K562 (cell line): ENCODE data around the gene SAP130. TPM values are rescaled to one million over a fixed set of nuclear protein-coding genes. Genes with fewer than 3 reads are reported as not detected.
A peak's percentile ranks its signal among the peaks of the same experiment; 100 is the strongest.

ENCODE experiments used
- HSF4 ChIP-seq: fragments of 250-450 bp; sonication (Bioruptor Pico); IDR thresholded peaks from 2 replicates; pipeline ENCODE4 v2.1.2; 2022; ENCODE audit warnings: mild to moderate bottlenecking, moderate library complexity, borderline replicate concordance
- YY1 ChIP-seq, 3 experiments: IDR thresholded peaks; 2 replicates each; pipeline ENCODE4 v1.6.1; 2011; ENCODE audit warnings: low read length in 2 of 3, mild to moderate bottlenecking in 2 of 3, moderate library complexity in 2 of 3, borderline replicate concordance in 1 of 3, control low read depth in 1 of 3, low read depth in 1 of 3; ENCODE audit not compliant: insufficient read depth in 3 of 3, insufficient replicate concordance in 2 of 3, control insufficient read depth in 1 of 3, insufficient read length in 1 of 3; ENCODE audit errors: extremely low read depth in 1 of 3
- polyA plus RNA-seq, 8 experiments: library from polyadenylated mRNA; depleted of rRNA in 4 of 8; stranded (reverse) in 5 of 8; unstranded in 3 of 8; fragments of >200 nt; fragmentation: Nextera tagmentation in 2 of 8; fragmentation: Illumina TruSeq in 1 of 8; extraction: Ambion mirVana in 2 of 8; extraction: Trizol in 1 of 8; gene quantifications; 2 replicates each; pipeline versions ENCODE4 v1.2.1 to v1.2.3, GENCODE V29; 2011 to 2014; ENCODE audit warnings: inconsistent platforms in 1 of 8, missing spikeins in 1 of 8
- total RNA-seq, 7 experiments: library from RNA; depleted of rRNA in 6 of 7; stranded (reverse); fragments of >200 nt in 6 of 7; fragmentation: Illumina TruSeq in 2 of 7; extraction: Trizol in 2 of 7; gene quantifications; 2 replicates each; pipeline versions ENCODE4 v1.2.1 to v1.2.3, GENCODE V29; 2011 to 2021; ENCODE audit warnings: low replicate concordance in 1 of 7
- TF ChIP-seq, protein P1 (sequence below), 2 experiments: fragments of 450-650 bp in 1 of 2; sonication (generic) in 1 of 2; formaldehyde crosslinking in 1 of 2; IDR thresholded peaks; 2 replicates each; pipeline versions ENCODE4 v1.7.1 to v1.9.0; 2016 to 2022; ENCODE audit warnings: inconsistent platforms in 1 of 2, mild to moderate bottlenecking in 1 of 2, missing genetic modification reagents in 1 of 2
- TF ChIP-seq, protein P2 (sequence below), 2 experiments: fragments of 450-650 bp; IDR thresholded peaks; 2 replicates each; pipeline ENCODE4 v1.6.1; 2016; ENCODE audit warnings: mild to moderate bottlenecking in 2 of 2, borderline replicate concordance in 1 of 2, low read depth in 1 of 2, moderate library complexity in 1 of 2
- TF ChIP-seq, protein P3 (sequence below): fragments of 250-450 bp; sonication (Bioruptor Pico); IDR thresholded peaks from 2 replicates; pipeline ENCODE4 v1.4.0; 2020

SAP130 gene
- total and polyA plus RNA-seq, 9 of the 15 experiments (the other 6 are each of a cell fraction or from before 2014, with no cell fraction given), result 4.5 to 33.4 (median 7.4) TPM

DNA sequence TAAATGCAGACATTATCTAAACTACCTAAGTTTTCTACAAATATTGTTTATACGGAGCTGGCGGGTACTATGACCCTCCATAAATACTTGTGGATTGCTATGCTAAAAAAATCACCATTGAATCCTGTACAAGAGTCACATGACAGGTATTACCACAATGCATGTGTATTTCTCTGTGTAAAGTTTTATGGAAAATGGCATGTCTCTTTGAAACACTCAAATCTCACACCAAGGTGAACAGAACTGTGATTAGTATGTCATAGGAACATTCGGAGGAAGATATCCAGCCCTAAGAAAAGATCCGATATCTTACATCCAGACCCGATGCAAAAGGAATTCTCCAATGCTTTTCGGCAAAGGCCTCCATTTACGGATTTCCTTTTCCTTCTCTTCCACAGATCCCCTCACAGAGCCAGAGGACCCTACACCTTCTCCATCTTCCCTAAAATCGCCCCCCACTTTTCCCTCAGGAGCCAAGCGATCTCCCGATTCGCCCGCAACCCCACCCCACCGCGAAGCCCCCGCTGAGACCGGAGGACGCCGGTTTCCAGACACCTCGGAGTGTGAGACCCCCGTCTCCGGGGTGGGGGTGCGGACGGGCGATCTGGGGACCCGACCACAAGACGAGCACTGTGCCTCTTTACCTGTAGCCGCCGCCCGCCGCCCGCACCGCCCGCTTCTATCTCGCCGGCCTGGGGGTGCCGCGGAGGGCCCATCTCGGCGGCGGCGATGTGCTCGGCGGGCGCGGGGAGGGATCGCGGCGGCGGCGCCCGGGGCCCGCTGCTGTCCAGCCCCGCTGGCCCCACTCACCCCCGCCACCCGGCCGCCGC lies 1.2 kb downstream of the SAP130 start (continued):
- TF ChIP-seq, protein P1, sequence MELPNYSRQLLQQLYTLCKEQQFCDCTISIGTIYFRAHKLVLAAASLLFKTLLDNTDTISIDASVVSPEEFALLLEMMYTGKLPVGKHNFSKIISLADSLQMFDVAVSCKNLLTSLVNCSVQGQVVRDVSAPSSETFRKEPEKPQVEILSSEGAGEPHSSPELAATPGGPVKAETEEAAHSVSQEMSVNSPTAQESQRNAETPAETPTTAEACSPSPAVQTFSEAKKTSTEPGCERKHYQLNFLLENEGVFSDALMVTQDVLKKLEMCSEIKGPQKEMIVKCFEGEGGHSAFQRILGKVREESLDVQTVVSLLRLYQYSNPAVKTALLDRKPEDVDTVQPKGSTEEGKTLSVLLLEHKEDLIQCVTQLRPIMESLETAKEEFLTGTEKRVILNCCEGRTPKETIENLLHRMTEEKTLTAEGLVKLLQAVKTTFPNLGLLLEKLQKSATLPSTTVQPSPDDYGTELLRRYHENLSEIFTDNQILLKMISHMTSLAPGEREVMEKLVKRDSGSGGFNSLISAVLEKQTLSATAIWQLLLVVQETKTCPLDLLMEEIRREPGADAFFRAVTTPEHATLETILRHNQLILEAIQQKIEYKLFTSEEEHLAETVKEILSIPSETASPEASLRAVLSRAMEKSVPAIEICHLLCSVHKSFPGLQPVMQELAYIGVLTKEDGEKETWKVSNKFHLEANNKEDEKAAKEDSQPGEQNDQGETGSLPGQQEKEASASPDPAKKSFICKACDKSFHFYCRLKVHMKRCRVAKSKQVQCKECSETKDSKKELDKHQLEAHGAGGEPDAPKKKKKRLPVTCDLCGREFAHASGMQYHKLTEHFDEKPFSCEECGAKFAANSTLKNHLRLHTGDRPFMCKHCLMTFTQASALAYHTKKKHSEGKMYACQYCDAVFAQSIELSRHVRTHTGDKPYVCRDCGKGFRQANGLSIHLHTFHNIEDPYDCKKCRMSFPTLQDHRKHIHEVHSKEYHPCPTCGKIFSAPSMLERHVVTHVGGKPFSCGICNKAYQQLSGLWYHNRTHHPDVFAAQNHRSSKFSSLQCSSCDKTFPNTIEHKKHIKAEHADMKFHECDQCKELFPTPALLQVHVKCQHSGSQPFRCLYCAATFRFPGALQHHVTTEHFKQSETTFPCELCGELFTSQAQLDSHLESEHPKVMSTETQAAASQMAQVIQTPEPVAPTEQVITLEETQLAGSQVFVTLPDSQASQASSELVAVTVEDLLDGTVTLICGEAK (IDR thresholded peaks at IDR 0.05), result peak; percentile 53; the same call in 1 of the 2 replicates
- TF ChIP-seq, protein P1 (CRISPR knock-in tag; IDR thresholded peaks at IDR 0.05), result no peak
- TF ChIP-seq YY1 (IDR thresholded peaks at IDR 0.05; ENCODE audit: borderline replicate concordance in 1 of 3, control insufficient read depth in 1 of 3, extremely low read depth in 1 of 3, insufficient read depth in 3 of 3, insufficient read length in 1 of 3, insufficient replicate concordance in 2 of 3, low read depth in 1 of 3, low read length in 2 of 3) (no peak), HSF4 (CRISPR knock-in tag) (no peak)
- TF ChIP-seq, protein P2, sequence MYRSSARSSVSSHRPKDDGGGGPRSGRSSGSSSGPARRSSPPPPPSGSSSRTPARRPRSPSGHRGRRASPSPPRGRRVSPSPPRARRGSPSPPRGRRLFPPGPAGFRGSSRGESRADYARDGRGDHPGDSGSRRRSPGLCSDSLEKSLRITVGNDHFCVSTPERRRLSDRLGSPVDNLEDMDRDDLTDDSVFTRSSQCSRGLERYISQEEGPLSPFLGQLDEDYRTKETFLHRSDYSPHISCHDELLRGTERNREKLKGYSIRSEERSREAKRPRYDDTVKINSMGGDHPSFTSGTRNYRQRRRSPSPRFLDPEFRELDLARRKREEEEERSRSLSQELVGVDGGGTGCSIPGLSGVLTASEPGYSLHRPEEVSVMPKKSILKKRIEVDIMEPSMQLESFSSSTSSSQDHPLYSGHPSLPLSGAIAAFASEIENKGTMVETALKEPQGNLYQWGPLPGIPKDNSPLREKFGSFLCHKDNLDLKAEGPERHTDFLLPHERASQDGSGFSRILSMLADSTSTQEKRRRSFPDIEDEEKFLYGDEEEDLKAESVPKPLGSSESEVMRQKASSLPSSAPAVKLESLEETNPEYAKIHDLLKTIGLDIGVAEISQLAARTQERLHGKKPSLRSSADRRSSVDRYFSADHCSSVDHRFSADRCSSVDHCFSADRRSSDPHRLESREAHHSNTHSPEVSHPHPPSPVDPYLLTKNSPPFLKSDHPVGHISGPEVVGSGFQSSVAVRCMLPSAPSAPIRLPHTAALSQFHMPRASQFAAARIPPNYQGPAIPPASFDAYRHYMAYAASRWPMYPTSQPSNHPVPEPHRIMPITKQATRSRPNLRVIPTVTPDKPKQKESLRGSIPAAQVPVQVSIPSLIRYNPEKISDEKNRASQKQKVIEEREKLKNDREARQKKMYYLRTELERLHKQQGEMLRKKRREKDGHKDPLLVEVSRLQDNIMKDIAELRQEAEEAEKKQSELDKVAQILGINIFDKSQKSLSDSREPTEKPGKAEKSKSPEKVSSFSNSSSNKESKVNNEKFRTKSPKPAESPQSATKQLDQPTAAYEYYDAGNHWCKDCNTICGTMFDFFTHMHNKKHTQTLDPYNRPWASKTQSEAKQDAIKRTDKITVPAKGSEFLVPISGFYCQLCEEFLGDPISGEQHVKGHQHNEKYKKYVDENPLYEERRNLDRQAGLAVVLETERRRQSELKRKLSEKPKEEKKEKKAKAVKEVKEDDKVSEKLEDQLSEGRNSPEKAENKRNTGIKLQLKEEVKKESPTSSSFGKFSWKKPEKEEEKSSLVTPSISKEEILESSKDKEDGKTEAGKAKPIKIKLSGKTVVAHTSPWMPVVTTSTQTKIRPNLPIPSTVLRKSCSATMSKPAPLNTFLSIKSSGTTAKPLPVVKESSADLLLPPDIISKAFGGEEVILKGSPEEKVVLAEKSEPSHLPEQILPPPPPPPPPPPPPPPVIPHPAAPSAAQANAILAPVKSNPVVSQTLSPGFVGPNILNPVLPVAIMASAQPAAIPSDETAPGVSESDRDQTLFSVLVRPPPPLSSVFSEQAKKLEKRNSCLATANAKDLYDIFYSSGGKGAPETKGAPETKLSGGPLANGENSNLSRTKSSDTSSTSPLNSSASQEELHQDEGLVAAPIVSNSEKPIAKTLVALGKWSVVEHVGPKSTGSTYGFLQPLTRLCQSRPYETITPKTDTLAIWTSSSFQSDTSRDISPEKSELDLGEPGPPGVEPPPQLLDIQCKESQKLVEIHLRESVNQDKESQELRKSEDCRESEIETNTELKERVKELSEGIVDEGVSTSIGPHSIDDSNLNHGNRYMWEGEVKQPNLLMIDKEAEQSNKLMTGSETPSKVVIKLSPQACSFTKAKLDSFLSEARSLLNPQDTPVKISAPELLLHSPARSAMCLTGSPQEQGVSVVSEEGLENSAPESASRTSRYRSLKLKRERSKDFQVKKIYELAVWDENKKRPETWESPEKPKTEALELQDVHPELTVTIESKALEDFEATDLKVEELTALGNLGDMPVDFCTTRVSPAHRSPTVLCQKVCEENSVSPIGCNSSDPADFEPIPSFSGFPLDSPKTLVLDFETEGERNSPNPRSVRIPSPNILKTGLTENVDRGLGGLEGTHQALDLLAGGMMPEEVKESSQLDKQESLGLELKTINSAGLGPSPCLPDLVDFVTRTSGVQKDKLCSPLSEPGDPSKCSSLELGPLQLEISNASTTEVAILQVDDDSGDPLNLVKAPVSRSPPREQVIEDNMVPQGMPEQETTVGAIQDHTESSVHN (IDR thresholded peaks at IDR 0.05; ENCODE audit: borderline replicate concordance in 1 of 2, low read depth in 1 of 2), result no peak
- TF ChIP-seq, protein P3, sequence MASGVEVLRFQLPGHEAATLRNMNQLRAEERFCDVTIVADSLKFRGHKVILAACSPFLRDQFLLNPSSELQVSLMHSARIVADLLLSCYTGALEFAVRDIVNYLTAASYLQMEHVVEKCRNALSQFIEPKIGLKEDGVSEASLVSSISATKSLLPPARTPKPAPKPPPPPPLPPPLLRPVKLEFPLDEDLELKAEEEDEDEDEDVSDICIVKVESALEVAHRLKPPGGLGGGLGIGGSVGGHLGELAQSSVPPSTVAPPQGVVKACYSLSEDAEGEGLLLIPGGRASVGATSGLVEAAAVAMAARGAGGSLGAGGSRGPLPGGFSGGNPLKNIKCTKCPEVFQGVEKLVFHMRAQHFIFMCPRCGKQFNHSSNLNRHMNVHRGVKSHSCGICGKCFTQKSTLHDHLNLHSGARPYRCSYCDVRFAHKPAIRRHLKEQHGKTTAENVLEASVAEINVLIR (CRISPR knock-in tag), result no peak
